HFF-Myc (cell line): ENCODE data around the gene MYOZ3.

Experiments
- DNase-seq: peaks from one replicate; pipeline ENCODE4 v3.0.0-alpha.2; 2011; ENCODE audit warnings: low read depth; ENCODE audit errors: extremely low read depth
- H3K4me3 ChIP-seq: replicated peaks from 2 replicates; pipeline ENCODE4 v1.5.1; 2011; ENCODE audit warnings: low read depth, mild to moderate bottlenecking, control low read depth, low read length
- CTCF ChIP-seq: IDR thresholded peaks from 2 replicates; pipeline ENCODE4 v1.5.1; 2012; ENCODE audit warnings: mild to moderate bottlenecking, low read depth, low read length, control low read depth; ENCODE audit errors: missing control alignments

MYOZ3 gene

GRCh38 chr5:150626853-150627276, 34.2 kb upstream of the MYOZ3 start:
- H3K4me3 ChIP-seq = no peak overlapping the region
- TF ChIP-seq CTCF = no peak
- no peak for DNase-seq

- no peak for DNase-seq
- no peak for TF ChIP-seq CTCF
- H3K4me3 ChIP-seq = no peak overlapping the region
These were observed 33.1 kb upstream of the MYOZ3 start for GRCh38 chr5:150627731-150628545.

- no peak overlapping the region for H3K4me3 ChIP-seq
- no peak for DNase-seq
- TF ChIP-seq CTCF = no peak
These were observed 32.0 kb upstream of the MYOZ3 start for GRCh38 chr5:150628936-150629485.

GRCh38 chr5:150630016-150630415, 31.0 kb upstream of the MYOZ3 start:
- no peak for TF ChIP-seq CTCF
- no peak overlapping the region for H3K4me3 ChIP-seq
- no peak for DNase-seq

GRCh38 chr5:150630461-150631325, 30.4 kb upstream of the MYOZ3 start:
- DNase-seq = no peak
- TF ChIP-seq CTCF = no peak
- no peak overlapping the region for H3K4me3 ChIP-seq

GRCh38 chr5:150631326-150631701, 29.7 kb upstream of the MYOZ3 start:
- TF ChIP-seq CTCF = no peak
- no peak overlapping the region for H3K4me3 ChIP-seq
- DNase-seq = no peak
